Mammary epithelial cell (primary cell): ENCODE results near the gene PBXIP1.

Experiments used
- EZH2 ChIP-seq: IDR thresholded peaks from 2 replicates; pipeline ENCODE4 v1.6.1; 2012; ENCODE audit warnings: low read length, inconsistent platforms, borderline replicate concordance
- TF ChIP-seq, protein P1 (sequence below), 2 donors: IDR thresholded peaks in 1 of 2; conservative IDR thresholded peaks in 1 of 2; 2 replicates each; pipeline ENCODE4 v1.5.1; 2011 to 2012; ENCODE audit warnings: inconsistent platforms in 2 of 2, low read length in 2 of 2, mild to moderate bottlenecking in 2 of 2, control low read depth in 1 of 2, low read depth in 1 of 2; ENCODE audit not compliant: insufficient read depth in 1 of 2; ENCODE audit errors: extremely low read depth in 1 of 2

DNA sequence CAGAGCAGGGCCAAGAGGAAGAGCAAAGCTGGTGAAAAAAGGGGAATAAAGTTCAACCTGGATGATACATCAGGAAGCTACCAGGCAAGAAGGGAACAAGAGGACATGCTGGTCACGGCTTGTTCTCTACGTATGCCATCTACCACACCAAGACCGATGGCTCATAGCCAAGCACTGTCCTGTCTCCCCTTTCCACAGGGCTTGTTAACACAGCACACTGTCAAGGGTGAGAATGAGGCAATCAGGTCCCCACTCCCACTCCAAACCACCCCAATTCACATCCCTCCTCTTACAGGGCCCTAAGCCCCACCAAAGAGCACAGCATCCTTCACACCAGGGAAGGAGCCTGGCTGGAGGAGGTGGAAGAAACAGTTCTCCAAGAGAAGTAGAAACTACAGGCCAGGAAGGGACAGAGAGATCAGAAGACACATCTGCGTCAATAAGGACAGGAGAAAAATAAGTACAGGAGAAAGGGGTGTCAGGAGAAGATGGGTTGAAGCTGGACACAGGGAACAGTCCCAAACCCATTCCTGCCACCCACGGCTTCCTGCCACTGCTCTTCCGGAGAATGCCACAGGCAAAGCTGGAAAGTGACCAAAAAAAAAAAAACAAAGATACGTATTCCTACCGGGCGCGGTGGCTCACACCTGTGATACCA lies 15.6 kb upstream of the PBXIP1 start:
- TF ChIP-seq, protein P1, sequence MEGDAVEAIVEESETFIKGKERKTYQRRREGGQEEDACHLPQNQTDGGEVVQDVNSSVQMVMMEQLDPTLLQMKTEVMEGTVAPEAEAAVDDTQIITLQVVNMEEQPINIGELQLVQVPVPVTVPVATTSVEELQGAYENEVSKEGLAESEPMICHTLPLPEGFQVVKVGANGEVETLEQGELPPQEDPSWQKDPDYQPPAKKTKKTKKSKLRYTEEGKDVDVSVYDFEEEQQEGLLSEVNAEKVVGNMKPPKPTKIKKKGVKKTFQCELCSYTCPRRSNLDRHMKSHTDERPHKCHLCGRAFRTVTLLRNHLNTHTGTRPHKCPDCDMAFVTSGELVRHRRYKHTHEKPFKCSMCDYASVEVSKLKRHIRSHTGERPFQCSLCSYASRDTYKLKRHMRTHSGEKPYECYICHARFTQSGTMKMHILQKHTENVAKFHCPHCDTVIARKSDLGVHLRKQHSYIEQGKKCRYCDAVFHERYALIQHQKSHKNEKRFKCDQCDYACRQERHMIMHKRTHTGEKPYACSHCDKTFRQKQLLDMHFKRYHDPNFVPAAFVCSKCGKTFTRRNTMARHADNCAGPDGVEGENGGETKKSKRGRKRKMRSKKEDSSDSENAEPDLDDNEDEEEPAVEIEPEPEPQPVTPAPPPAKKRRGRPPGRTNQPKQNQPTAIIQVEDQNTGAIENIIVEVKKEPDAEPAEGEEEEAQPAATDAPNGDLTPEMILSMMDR (conservative IDR thresholded peaks at IDR 0.05 in 1 of 2, IDR thresholded peaks at IDR 0.05 in 1 of 2; ENCODE audit: extremely low read depth in 1 of 2, insufficient read depth in 1 of 2, low read depth in 1 of 2, low read length in 2 of 2): no peak
- no peak for TF ChIP-seq EZH2
